IPS-20b (cell line): Measurements from ENCODE around the gene ERI3.

Experiments
- H3K27ac ChIP-seq: one replicate; pipeline ENCODE4 v1.5.1; 2013; ENCODE audit warnings: low read length
- H3K27me3 ChIP-seq: 2 replicates; pipeline ENCODE4 v1.6.1; 2013; ENCODE audit warnings: mild to moderate bottlenecking, low read length, inconsistent platforms; ENCODE audit not compliant: insufficient read depth
- H3K36me3 ChIP-seq: 2 replicates; pipeline ENCODE4 v1.6.1; 2013; ENCODE audit warnings: low read depth, mild to moderate bottlenecking, inconsistent platforms, low read length, moderate library complexity; ENCODE audit not compliant: insufficient read depth
- H3K4me1 ChIP-seq: 2 replicates; pipeline ENCODE4 v1.6.1; 2013; ENCODE audit warnings: mild to moderate bottlenecking, control low read depth, inconsistent platforms, low read length, moderate library complexity; ENCODE audit not compliant: insufficient read depth
- H3K4me3 ChIP-seq: 2 replicates; pipeline ENCODE4 v1.5.1; 2013; ENCODE audit warnings: mild to moderate bottlenecking, low read length, inconsistent platforms
- H3K9ac ChIP-seq: 2 replicates; pipeline ENCODE4 v1.6.1; 2013; ENCODE audit warnings: low read depth, mild to moderate bottlenecking, inconsistent platforms, low read length, moderate library complexity
- H3K9me3 ChIP-seq: 2 replicates; pipeline ENCODE4 v1.6.1; 2013; ENCODE audit warnings: mild to moderate bottlenecking, low read depth, low read length, inconsistent platforms; ENCODE audit not compliant: insufficient read depth

Gene ERI3

GRCh38 chr1:44251989-44252671 is 102.9 kb downstream of the ERI3 start:
- no peaks in the 10 kb centered on the region; the same call in 1 of the 2 replicates for H3K4me1 ChIP-seq
- no peaks in the 10 kb centered on the region for H3K9me3 ChIP-seq
- no peaks in the 10 kb centered on the region for H3K27me3 ChIP-seq
- no peak overlapping the region for H3K27ac ChIP-seq
- no peak overlapping the region for H3K9ac ChIP-seq
- peaks cover 17% of the 10 kb centered on the region for H3K36me3 ChIP-seq
- H3K4me3 ChIP-seq = no peak overlapping the region

DNA sequence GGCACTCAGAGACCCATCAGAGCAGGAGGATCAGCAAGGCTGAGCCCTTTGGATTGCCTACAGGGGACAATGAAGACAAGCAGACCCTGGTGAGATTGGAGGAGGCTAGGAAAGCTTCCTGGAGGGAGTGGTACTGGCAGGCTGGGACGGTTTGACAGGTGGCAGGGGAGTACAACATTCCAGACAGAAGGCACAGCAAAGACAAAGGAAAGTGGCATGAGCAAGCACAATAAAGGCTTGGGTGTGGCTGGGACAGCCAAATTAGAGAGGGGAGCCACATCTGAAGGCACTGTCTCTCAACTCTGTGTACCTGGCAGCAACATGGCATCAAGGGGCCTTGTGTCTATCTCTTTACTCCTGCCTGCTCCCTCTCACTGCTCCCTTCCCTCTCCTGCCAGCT is 103.6 kb downstream of the ERI3 start:
- Histone ChIP-seq H3K4me3 (no peak overlapping the region), H3K9me3 (no peaks in the 10 kb centered on the region), H3K9ac (no peak overlapping the region), H3K4me1 (no peaks in the 10 kb centered on the region), H3K27ac (no peak overlapping the region), H3K36me3 (peaks cover 18% of the 10 kb centered on the region), H3K27me3 (no peaks in the 10 kb centered on the region)

- no peak overlapping the region for H3K9ac ChIP-seq
These were observed 104.8 kb downstream of the ERI3 start for GRCh38 chr1:44250068-44250781.

DNA sequence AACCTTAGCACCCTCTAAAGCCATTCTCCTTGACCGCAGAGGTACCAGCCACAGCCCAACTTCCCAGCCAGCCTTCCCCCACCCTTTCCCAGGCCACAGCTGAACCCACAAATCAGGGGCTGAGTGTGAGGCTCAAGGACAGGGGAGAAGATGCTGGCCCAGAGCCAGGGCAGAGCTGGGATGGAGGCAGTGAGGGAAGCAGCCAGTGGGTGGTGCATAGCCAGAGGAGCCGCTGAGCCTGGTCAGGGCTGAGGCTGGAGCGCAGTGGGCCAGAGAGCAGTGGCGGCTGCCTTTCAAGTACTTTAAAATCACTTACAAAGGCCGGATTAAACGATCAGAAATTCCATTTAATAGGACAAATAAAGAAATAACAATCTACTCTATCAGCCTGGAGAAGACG is 105.5 kb downstream of the ERI3 start:
- no peak overlapping the region for H3K4me3 ChIP-seq
- H3K27ac ChIP-seq = no peak overlapping the region
- peaks cover 7% of the 10 kb centered on the region; the same call in 1 of the 2 replicates for H3K36me3 ChIP-seq
- no peaks in the 10 kb centered on the region for H3K4me1 ChIP-seq
- no peak overlapping the region for H3K9ac ChIP-seq
- no peaks in the 10 kb centered on the region for H3K27me3 ChIP-seq
- no peaks in the 10 kb centered on the region for H3K9me3 ChIP-seq

More at GRCh38 chr1:44250068-44250781, 104.8 kb downstream of the ERI3 start:
- H3K27me3 ChIP-seq = no peaks in the 10 kb centered on the region
- H3K4me3 ChIP-seq = no peak overlapping the region
- no peaks in the 10 kb centered on the region for H3K4me1 ChIP-seq
- H3K27ac ChIP-seq = no peak overlapping the region
- no peaks in the 10 kb centered on the region for H3K9me3 ChIP-seq
- H3K36me3 ChIP-seq = peaks cover 8% of the 10 kb centered on the region; the same call in 1 of the 2 replicates

DNA sequence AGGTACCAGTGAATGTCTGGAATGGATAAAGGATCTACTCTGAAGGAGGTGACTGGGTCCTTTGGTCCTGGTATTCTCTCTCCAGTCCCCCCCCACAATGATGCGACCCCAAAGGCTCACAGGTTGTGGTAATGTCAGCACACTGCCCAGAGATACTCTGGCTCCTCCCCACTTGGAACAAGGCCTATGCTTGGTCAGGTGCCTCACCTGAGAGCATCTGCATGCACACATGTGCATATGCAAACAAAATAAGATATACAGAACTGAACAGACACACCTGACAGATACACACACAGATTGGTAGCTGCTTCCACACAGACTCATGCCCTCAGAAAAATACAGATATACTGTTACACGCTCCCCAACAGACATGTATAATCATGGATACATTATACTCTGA is 108.3 kb downstream of the ERI3 start:
- no peaks in the 10 kb centered on the region for H3K4me1 ChIP-seq
- H3K9me3 ChIP-seq = no peaks in the 10 kb centered on the region
- H3K9ac ChIP-seq = no peak overlapping the region
- H3K4me3 ChIP-seq = no peak overlapping the region
- H3K27me3 ChIP-seq = no peaks in the 10 kb centered on the region
- no peak overlapping the region for H3K27ac ChIP-seq
- H3K36me3 ChIP-seq = peaks cover 7% of the 10 kb centered on the region; the same call in 1 of the 2 replicates

DNA sequence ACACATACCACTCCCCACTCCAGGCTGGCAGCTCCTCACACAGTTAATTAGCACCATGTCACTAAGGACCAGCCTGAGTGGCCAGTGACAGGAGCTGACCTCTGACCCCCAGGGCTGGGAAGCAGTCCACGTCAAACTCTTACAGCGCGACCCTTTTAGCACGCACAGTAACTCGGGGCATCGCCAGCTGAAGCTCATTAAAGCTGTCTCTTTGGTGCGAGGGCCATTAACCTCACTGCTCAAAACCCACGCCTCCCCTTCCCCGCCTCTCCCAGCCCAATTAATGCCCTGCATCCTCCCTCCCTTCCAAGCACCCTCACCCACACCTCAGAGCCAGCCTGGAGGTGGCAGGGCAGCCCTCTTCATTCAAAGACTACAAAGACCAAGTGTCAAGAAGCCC is 110.1 kb downstream of the ERI3 start:
- Histone ChIP-seq H3K4me1 (peaks cover 4% of the 10 kb centered on the region), H3K9me3 (no peaks in the 10 kb centered on the region), H3K36me3 (peaks cover 12% of the 10 kb centered on the region), H3K9ac (no peak overlapping the region), H3K27ac (no peak overlapping the region), H3K4me3 (no peak overlapping the region), H3K27me3 (no peaks in the 10 kb centered on the region)

GRCh38 chr1:44243782-44244495 is 111.1 kb downstream of the ERI3 start:
- Histone ChIP-seq H3K27ac (no peak overlapping the region), H3K4me3 (no peak overlapping the region), H3K4me1 (peaks cover 11% of the 10 kb centered on the region), H3K27me3 (no peaks in the 10 kb centered on the region), H3K9ac (no peak overlapping the region), H3K9me3 (no peaks in the 10 kb centered on the region), H3K36me3 (peaks cover 13% of the 10 kb centered on the region)

GRCh38 chr1:44242746-44243145 is 112.3 kb downstream of the ERI3 start:
- H3K9ac ChIP-seq = no peak overlapping the region
- no peaks in the 10 kb centered on the region for H3K9me3 ChIP-seq
- H3K27ac ChIP-seq = no peak overlapping the region
- peaks cover 13% of the 10 kb centered on the region for H3K36me3 ChIP-seq
- H3K4me3 ChIP-seq = no peak overlapping the region
- H3K27me3 ChIP-seq = no peaks in the 10 kb centered on the region
- peaks cover 13% of the 10 kb centered on the region for H3K4me1 ChIP-seq

- no peak overlapping the region for H3K4me3 ChIP-seq
- no peaks in the 10 kb centered on the region for H3K9me3 ChIP-seq
- no peaks in the 10 kb centered on the region for H3K27me3 ChIP-seq
- H3K4me1 ChIP-seq = peaks cover 14% of the 10 kb centered on the region
- H3K27ac ChIP-seq = no peak overlapping the region
- H3K9ac ChIP-seq = no peak overlapping the region
- H3K36me3 ChIP-seq = peaks cover 5% of the 10 kb centered on the region; the same call in 1 of the 2 replicates
These were observed 114.0 kb downstream of the ERI3 start for GRCh38 chr1:44240802-44241671.

- Histone ChIP-seq H3K4me3 (no peak overlapping the region), H3K9me3 (no peaks in the 10 kb centered on the region), H3K4me1 (peaks cover 14% of the 10 kb centered on the region), H3K36me3 (peaks cover 5% of the 10 kb centered on the region; the same call in 1 of the 2 replicates), H3K9ac (no peak overlapping the region), H3K27me3 (no peaks in the 10 kb centered on the region), H3K27ac (peak overlapping the region; percentile 16)
These were observed 115.1 kb downstream of the ERI3 start for GRCh38 chr1:44239961-44240371.

DNA sequence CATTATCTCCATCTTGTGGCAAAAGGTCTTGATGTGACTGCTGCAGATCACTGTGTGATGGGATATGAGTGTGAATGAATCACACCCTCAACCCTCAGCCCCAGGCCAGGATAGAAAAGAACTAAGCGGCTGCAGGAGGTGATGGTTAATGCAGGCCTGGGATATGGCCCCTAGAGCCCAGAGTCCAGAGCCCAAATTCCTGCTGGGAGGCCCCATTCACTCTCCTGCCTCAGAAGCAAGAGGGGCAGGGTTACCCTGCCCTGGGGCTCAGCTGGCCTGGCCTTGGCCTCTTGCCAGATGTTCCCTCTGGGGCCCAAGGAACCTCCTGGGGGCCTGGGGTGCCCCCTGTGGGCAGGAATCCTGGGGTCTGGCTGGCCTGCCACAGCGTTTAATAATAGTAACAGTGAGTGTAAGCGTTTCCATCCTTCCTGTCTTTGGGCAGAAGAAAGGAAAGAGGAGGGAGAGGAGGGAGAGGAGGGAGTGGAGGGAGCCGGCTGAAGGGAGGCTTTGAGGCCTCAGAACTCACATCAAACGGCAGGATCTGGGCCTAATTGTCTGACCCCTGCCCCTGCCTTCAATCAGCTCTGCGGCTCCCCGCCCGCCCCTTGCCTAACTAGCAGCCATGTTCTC is 115.6 kb downstream of the ERI3 start:
- Histone ChIP-seq H3K9me3 (no peaks in the 10 kb centered on the region), H3K9ac (no peak overlapping the region), H3K4me3 (no peak overlapping the region), H3K4me1 (peaks cover 14% of the 10 kb centered on the region), H3K36me3 (peaks cover 5% of the 10 kb centered on the region; the same call in 1 of the 2 replicates), H3K27ac (peak overlapping the region; percentile 16), H3K27me3 (no peaks in the 10 kb centered on the region)
